Activated CD4-positive, alpha-beta T cell treated with anti-CD3 and anti-CD28 coated beads, Interleukin-2, amount 50 U/mL, for 48 hours (primary cell): Measurements from ENCODE around the gene NPIPB2.
"Not testable (repeated sequence)": the region's sequence is repeated elsewhere in the genome, so short reads cannot be mapped to it uniquely, and the experiment has no call there.

Experiments used
- DNase-seq, 2 experiments: peaks; one replicate each; pipeline ENCODE4 v3.0.0-alpha.2; 2020

The NPIPB2 gene

DNA sequence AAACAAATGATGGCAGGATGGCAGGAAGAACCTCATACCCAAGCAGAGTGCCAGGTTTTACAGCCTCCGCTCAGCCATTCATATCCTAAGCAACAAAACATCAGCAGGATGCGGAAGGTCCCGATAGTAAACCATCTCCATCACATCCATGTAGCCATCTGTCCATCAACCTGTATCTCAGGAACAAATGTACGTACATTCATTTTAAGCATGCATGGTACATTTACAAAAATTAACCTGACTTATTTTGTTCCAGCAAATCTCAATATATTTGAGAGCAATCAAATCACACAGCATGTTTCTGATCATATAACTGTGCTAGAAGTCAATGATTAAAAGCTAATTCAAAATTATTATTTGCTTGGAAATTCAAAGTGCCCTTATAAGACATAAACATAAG, at the start of gene NPIPB2:
NPIPB2 (minus strand) TSS at position 101 of the 400 bp plus-strand sequence; CDS start at position 101, 0 bp downstream.
- not testable (repeated sequence) for DNase-seq

DNA sequence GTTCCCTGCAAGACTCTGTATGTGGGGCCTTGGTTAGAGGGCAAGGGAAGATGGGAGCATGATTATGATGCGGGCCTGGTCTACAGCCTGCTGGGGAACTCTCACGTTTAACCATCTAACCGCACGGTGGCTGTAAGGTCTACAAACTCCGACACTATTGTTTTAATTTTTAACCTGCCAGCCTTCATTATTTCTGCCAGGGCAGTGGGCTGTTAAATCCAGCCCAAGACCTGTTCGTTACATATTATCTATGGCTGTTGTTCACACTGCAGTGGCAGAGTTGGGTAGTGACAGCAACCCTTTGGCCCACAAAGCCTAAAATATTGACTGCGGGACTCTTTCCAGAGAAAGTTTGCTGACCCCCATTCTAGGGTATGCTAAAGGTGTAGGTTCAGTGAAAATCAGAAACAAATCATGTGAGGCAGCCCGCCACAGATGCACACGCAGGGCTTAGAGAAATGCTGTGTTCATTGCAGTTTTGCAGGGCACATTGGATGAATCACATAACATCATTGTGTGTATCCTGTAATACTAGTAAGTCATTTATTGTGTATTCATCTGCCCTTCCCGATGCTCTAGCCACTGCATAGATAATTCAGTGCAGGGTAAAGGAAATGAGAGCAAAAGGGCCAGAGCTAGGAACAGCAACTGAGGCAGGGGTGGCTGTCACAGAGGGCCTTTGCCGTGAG, 49.0 kb upstream of the NPIPB2 start:
- DNase-seq, result no peak

DNA sequence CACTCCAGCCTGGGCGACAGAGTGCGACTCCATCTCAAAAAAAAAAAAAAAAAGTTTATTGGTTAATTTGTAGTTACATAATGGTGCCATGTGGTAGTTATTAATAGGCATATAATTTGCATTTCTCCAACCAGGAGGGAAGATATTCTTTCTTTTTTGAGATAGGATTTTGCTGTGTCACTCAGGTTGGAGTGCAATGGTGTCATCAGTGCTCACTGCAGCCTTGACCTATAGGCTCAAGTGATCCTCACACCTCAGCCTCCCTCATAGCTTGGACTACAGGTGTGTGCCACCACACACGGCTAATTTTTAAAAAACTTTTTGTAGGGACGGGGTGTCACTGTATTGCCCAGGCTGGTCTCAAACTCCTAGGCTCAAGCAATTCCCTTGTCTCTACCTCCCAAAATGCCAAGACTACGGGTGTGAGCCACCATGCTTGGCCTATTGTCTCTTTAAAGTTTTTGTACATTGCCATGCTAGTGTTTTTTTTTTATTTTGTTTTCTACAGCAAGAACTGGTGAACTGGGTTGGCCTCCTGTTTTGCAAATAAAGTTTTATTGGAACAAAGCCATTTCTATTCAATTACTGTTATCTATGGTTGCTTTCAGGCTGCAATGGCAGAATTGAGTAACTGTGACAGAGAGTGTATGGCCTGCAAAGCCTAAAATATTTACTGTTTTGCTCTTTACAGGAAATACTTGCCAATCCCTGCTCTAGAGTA, 46.6 kb upstream of the NPIPB2 start:
- DNase-seq, result no peak

DNA sequence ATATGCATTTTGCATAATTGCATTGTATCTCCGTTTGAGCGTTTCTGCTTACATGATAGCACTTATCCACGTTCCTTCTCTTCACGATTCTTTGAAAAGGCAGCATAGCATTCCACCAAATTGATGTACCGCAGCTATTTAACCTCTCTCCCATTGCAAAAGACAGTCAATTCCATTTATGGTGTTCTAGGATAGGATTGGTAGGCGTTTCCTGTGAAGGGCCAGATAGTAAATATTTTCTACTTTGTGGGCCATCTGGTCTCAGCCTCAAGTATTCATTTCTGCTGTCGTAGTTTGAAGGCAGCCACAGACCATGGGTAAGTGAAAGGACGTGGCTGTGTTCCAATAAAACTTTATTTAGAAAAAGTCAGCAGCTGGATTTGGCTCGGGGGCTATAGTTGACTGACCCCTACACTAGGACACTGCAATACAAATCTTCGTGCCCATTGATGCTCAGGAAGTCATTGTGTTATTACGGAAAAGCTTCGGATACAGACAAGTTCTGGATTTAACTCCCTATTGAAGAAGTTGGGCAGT, 44.7 kb upstream of the NPIPB2 start:
- no peak for DNase-seq

DNA sequence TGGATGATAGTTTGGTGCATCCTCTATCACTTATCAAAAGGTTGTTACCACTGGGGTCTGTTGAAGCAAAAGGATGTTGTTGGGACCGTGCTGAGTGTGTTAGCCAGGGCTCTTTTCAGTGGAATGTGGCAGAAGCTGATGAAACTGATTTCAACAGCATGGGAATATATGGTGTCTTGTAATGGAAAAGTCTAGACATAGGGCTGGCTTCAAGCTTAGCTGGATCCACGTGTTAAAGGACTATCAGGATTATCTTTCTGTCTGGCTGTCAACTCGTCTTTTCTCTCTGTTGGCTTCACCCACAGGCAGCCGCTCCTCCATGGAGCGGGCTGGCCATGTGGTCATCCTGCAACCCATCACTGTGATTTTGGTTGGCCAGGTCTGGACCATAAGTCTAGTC, 43.4 kb upstream of the NPIPB2 start:
- no peak for DNase-seq

DNA sequence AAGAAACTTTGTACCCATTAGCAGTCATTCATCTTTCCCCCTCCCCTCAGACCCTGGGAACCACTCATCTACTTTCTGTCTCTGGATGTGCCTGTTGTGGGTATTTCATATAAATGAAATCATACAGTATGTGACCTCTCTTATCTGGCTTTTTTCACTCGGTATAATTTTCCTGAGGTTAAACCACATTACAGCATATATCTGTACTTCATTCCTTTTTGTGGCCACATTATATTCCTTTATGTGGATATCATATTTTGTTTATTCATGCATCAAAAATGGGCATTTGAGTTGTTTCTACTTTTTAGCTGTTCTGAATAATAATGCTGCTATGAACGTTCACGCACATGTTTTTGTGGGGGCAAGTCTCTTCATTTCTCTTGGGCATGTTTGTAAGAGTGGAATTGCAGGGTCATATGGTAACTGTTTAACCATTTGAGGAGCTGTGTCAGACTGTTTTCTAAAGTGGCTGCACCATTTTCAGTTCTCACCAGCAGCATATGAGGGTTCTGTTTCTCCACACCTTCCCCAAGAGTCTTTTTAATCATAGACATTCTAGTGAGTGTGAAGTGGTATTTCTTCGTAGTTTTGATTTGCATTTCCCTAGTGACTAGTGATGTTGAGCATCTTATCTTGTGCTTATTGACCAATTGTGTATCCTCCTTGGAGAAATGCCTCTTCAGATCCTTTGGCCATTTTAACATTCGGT, 38.4 kb upstream of the NPIPB2 start:
- no peak for DNase-seq

DNA sequence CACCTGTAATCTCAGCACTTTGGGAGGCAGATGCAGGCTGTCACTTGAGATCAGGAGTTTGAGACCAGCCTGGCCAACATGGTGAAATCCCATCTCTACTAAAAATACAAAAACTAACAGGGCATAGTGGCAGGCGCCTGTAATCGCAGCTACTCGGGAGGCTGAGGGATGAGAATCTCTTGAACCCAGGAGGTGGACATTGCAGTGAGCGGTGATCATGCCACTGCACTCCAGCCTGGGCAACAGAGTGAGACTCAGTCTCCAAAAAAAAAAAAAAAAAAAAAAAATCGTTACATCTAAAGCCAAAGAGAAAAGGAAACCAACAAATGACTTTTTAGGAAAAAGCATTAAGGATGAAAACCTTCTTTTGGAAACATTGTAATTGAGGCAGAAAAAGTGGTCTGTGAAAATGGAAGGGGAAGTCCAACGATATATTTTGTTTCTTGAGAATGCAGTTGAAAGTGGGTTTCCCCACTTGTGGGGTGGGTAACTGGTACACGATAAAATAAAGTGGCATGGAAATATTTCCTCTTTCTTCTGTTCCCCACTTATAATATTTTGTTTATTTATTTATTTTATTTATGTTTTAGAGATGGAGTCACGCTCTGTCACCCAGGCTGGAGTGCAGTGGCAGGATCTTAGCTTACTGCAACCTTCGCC, 37.3 kb upstream of the NPIPB2 start:
- no peak for DNase-seq

DNA sequence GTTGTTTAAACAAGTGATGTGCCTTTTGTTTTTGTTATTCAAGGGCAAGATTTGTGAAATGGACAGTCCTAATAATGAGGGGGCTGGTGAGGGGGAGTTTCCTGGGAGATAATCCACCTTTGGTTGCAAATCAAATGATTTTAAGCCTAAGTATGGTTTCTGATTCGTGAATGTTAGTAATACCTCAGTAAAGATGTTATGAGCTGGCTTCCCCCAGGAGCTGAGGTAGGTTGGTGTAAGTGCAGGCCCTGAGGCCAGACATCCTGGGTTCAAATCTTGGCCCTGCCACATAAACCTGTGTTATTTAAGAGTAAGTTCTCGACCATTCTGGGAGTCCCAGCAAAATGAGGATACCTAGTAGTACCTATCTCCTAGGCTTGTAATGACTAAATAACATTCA, 36.2 kb upstream of the NPIPB2 start:
- DNase-seq, result no peak

DNA sequence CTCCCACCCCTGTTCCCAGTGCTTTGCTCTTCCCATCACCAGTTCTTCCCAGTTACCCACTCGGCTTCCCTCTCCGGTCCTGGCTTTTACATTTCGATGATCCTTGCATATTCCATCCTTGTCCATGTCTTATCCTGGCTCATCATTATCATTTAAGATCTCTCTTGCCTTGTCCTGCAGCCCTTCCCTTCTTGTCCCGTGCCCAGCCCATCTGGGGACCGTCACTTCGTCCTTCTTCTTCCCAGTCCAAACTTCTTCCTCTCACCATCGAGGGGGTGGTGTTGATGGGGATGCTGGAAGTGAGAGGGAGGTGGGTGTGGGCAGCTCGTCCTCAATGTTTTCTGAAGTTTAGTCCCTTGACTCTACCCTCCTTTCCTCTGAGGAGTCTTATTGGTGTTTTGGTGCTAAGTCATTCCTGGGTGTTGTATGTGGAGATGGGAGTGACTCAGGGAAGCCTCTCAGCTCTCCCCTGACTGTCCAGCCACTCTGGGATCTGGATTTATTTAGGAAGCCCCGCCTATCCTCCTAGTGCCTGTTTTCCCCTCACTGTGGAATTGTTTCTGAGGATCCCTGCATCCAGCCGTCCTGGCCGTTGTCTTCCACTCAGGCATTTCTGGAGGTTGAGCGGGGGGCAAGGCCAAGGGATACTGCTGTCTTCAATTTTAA, 35.7 kb upstream of the NPIPB2 start:
- DNase-seq, result no peak

DNA sequence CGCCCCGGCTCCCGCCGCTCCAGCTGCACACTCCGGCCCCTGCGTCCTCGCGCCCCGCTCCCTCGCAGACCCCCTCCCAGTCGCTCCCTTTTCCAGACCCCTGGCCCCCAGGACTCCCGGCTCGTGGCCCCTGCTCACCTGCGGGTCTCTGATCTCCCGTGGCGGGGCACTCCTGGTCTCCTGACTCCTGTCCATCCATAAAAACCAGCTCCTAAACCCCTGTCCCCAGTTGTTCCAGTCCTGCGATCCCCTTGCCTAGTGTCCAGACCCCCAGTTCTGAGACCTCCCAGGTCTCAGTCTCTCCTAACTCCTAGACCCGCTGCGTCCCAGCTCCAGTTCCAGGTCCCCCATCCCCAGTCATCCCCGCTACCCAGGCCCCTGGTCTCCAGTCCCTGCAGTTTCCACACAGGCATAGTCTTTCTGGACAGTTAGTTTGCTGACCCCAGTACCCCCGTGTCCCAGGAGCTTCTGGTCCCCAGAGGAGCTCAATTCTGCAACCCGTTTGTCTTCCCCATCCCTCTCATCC, 35.1 kb upstream of the NPIPB2 start:
- no peak for DNase-seq

DNA sequence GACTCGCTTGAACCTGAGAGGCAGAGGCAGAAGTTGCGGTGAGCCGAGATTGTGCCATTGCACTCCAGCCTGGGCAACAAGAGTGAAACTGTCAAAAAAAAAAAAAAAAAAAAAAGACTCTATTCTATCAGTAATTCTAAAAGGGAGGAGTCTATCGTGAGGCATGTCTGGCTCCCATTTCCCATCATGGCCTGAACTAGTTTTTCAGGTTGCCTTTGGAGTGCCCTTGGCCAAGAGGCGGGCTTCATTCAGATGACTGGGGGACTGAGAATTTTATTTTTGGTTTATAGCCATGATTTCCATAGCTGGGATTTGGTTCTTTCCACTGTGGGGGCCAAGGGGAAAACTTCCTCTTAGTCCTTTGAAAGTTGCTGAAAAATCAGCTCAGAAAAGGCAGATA, 31.2 kb upstream of the NPIPB2 start:
- no peak for DNase-seq

DNA sequence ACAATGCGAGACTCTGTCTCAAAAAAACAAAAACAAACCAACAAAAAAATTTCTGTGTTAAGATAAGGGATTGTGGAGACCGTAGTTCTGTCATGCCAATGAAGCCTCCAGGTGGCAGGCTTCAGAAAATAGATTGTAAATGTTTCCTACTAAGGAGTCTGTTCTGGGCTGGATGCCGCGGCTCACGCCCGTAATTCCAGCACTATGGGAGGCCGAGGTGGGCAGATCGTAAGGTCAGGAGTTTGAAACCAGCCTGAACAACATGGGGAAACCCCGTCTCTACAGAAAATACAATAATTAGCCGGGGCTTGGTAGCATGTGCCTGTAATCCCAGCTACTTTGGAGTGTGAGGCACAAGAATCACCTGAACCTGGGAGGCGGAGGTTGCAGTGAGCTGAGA, 30.3 kb upstream of the NPIPB2 start:
- no peak for DNase-seq

DNA sequence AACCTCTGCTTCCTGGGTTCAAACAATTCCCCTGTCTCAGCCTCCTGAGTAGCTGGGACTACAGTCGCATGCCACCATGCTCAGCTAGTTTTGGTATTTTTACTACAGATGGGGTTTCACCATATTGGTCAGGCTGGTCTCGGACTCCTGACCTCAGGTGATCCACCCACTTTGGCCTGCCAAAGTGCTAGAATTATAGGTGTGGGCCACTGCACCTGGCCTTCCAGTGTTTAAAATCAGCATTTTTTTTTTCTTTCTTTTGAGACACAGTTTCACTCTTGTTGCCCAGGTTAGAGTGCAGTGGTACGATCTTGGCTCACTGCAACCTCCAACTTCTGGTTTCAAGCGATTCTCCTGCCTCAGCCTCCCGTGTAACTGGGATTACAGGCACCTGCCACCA, 28.4 kb upstream of the NPIPB2 start:
- DNase-seq, result not testable (repeated sequence)

DNA sequence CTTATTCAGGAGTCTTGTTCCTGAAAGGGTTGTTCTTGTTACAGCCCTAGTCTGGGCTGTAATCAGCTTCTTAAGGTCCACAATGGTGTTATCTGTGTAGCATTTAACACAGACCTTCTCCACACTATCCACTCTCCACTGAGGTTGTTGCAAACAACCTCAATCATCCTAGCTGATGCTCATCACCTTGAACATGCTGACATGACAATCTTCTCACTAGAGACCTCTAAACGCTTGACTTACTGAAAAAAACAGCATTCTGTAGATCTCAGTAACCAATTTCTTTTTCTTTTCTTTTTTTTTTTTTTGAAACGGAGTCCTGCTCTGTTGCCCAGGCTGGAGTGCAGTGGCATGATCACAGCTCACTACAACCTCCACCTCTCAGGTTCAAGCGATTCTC, 26.7 kb upstream of the NPIPB2 start:
- DNase-seq, result no peak

DNA sequence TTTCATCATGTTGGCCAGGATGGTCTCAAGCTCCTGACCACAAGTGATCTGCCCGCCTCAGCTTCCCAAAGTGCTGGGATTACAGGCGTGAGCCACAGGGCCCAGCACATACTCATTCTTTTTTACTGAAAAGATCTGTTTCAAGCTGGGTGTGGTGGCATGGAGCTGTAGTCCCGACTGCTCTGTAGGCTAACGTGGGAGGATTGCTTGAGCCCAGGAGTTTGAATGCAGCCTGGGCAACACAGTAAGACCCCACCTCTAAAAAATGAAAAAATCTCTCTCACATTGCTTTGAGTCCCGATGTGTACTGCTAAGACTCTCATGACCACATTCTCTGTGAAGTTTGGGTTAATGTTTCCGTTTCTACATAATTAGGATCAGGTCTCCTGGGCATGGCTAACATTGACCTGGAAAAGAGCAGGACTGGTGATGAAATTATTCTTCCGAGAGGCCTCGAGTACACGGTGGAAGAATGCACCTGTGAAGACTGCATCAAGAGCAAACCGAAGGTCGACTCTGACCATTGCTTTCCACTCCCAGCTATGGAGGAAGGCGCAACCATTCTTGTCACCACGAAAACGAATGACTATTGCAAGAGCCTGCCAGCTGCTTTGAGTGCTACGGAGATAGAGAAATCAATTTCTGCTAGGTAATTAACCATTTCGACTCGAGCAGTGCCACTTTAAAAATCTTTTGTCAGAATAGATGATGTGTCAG, 25.5 kb upstream of the NPIPB2 start:
- no peak for DNase-seq

DNA sequence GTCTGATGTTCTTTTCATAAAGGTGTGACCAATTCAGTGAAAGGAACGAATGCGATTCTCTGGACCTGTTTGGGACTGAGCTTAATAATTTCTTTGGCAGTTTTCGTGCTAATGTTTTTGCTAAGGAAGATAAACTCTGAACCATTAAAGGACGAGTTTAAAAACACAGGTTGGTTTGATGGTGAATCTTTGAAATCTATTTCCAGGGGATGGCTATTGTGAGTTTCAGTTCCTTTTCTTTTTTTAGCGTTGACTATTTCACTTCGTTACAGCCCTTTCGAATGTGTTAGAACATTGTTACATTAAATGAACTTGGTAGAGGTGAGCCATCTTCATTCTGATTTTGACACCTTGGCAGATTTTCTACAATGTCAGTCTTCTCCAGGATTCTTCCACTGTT, 24.3 kb upstream of the NPIPB2 start:
- no peak for DNase-seq

DNA sequence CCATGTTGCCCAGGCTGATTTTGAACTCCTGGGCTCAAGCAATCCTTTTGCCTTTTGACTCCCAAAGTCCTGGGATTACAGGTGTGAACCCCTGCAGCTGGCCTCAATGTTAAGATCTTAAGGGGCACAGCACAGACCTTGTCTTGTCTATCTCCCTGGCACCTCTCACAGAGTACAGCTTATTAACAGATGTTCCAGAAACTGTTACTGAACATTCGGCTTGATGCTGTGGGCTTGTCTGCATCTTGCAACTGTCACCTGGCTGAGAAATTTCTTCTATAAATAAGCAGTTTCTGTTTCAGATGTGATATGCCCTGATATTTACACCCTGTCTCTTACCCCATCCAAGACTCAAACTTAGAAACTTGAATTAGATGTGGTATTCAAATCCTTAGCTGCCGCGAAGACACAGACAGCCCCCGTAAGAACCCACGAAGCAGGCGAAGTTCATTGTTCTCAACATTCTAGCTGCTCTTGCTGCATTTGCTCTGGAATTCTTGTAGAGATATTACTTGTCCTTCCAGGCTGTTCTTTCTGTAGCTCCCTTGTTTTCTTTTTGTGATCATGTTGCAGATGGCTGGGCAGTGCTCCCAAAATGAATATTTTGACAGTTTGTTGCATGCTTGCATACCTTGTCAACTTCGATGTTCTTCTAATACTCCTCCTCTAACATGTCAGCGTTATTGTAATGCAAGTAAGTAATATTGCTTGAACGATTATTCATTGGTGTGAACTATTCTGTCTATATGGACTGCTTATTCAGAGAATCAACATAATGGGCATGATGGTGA, 23.1 kb upstream of the NPIPB2 start, which contains the start of gene TNFRSF17:
TNFRSF17 (plus strand) TSS at position 450 of the 791 bp plus-strand sequence; CDS start at position 565, 115 bp downstream.
- DNase-seq, result no peak

DNA sequence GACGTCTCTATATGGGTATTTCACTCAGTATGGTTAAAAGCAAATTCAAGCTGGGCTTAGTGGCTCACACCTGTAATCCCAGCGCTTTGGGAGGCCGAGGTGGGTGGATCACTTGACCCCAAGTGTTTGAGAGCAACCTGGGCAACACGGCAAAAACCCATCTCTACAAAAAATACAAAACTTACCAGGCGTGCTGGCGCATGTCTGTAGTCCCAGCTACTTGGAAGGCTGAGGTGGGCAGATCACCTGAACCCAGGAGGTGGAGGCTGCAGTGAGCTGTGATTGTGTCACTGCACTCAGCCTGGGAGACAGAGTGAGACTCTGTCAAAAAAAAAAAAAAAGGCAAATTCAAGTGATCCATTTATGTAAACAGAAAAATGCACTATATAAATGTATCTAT, 21.9 kb upstream of the NPIPB2 start:
- no peak for DNase-seq

DNA sequence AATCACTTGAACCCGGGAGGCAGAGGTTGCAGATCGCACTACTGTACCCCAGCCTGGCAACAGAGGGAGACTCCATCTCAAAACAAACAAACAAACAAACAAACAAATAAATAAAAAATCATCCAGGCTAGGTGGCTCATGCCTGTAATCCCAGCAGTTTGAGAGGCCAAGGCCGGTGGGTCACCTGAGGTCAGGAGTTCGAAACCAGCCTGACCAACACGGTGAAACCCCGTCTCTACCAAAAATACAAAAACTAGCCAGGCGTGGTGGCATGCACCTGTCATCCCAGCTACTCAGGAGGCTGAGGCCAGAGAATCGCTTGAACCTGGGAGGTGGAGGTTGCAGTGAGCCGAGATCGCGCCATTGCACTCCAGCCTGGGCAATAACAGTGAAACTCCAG, 21.1 kb upstream of the NPIPB2 start:
- DNase-seq, result not testable (repeated sequence)

DNA sequence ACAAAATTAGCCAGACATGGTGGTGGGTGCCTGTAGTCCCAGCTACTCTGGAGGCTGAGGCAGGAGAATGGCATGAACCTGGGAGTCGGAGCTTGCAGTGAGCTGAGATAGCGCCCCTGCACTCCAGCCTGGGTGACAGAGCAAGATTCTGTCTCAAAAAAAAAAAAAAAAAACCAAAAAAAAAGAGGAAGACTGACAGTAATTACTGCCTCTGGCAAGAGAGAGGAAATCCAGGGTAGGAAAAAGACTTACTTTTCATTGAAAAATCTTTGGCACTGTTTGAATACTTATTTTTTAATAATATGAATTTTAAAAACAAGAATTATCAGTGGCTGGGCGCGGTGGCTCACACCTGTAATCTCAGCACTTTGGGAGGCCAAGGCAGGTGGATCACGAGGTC, 20.6 kb upstream of the NPIPB2 start:
- DNase-seq, result not testable (repeated sequence)
